Hepatocyte (in vitro differentiated cells): ENCODE results near the gene OPCML.

Experiments
- CTCF ChIP-seq: fragments of 200-600 bp; sonication (generic); IDR thresholded peaks from 2 replicates; pipeline ENCODE4 v1.5.1; 2016; ENCODE audit warnings: antibody characterized with exemption, mild to moderate bottlenecking; ENCODE audit not compliant: poor library complexity
- EZH2phosphoT487 ChIP-seq: fragments of 200-600 bp; sonication (generic); IDR thresholded peaks from one replicate; pipeline ENCODE4 v1.6.1; 2018; ENCODE audit warnings: antibody characterized with exemption, mild to moderate bottlenecking, low read depth, moderate library complexity; ENCODE audit not compliant: unreplicated experiment, severe bottlenecking

GRCh38 chr11:132983641-132983978 is 548.7 kb downstream of the OPCML start:
- TF ChIP-seq CTCF (no peak), EZH2phosphoT487 (no peak)
